ENCODE results near the gene CAP2. TPM values are rescaled to one million over a fixed set of nuclear protein-coding genes. Genes with fewer than 3 reads are reported as not detected.

Gene CAP2
- total RNA-seq, 1 donor from 2014 or later: 55.3 TPM

DNA sequence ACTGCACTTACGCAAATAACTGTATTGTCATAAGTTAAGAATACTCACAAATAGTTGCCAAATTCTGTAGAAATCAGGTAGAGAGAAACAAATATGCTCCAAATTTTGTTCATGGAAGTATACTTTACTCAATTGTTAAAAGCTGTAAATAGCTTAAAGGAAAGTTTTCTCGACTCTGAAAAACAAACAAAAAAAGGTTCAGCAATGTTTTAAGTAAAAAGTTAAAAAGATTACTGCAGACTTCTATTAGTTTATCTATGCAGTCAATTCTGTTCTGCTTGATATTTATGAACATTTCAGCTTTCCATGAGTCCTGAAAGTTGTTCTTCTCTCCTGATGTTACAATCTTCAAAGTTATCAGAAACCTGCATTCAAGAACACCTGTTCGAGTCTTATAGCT lies 169.2 kb downstream of the CAP2 start:
- H3K4me3 Mint-ChIP-seq (ENCODE audit: unreplicated experiment): no peak overlapping the region
- Histone ChIP-seq H2AFZ (ENCODE audit: low read depth, low read length) (no peak overlapping the region), H3K4me1 (ENCODE audit: insufficient read depth, low read length) (no peaks in the 10 kb centered on the region), H3K4me2 (ENCODE audit: low read length) (no peak overlapping the region), H3K79me2 (ENCODE audit: insufficient read depth, low read length) (no peaks in the 10 kb centered on the region), H3K27ac (ENCODE audit: low read depth, low read length) (no peak overlapping the region), H3K36me3 (ENCODE audit: insufficient read depth, low read length) (no peaks in the 10 kb centered on the region), H3K4me3 (ENCODE audit: insufficient read depth, low read depth, low read length) (no peak overlapping the region), H3K9me3 (ENCODE audit: insufficient read depth, low read depth, low read length) (peaks cover 5% of the 10 kb centered on the region), H4K20me1 (ENCODE audit: insufficient read depth, low read length) (no peaks in the 10 kb centered on the region), H3K27me3 (ENCODE audit: insufficient read depth, low read length) (no peaks in the 10 kb centered on the region), H3K9ac (ENCODE audit: low read length) (no peak overlapping the region)
- peaks cover 18% of the 10 kb centered on the region for H3K9me3 Mint-ChIP-seq (ENCODE audit: unreplicated experiment)
- TF ChIP-seq EZH2 (IDR thresholded peaks at IDR 0.05; ENCODE audit: insufficient read depth, low read length): no peak
- TF ChIP-seq, protein P1, sequence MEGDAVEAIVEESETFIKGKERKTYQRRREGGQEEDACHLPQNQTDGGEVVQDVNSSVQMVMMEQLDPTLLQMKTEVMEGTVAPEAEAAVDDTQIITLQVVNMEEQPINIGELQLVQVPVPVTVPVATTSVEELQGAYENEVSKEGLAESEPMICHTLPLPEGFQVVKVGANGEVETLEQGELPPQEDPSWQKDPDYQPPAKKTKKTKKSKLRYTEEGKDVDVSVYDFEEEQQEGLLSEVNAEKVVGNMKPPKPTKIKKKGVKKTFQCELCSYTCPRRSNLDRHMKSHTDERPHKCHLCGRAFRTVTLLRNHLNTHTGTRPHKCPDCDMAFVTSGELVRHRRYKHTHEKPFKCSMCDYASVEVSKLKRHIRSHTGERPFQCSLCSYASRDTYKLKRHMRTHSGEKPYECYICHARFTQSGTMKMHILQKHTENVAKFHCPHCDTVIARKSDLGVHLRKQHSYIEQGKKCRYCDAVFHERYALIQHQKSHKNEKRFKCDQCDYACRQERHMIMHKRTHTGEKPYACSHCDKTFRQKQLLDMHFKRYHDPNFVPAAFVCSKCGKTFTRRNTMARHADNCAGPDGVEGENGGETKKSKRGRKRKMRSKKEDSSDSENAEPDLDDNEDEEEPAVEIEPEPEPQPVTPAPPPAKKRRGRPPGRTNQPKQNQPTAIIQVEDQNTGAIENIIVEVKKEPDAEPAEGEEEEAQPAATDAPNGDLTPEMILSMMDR (IDR thresholded peaks at IDR 0.05; ENCODE audit: insufficient read depth, low read depth, low read length): no peak
- no peak overlapping the region for H3K27ac Mint-ChIP-seq (ENCODE audit: unreplicated experiment)
- H3K27me3 Mint-ChIP-seq (ENCODE audit: low read depth, unreplicated experiment): no peaks in the 10 kb centered on the region
- no peak for DNase-seq (ENCODE audit: low read depth)
- no peak for FAIRE-seq
- H3K36me3 Mint-ChIP-seq (ENCODE audit: low read depth, unreplicated experiment): peaks cover 8% of the 10 kb centered on the region
- H3K4me1 Mint-ChIP-seq (ENCODE audit: low read depth, unreplicated experiment): no peaks in the 10 kb centered on the region

DNA sequence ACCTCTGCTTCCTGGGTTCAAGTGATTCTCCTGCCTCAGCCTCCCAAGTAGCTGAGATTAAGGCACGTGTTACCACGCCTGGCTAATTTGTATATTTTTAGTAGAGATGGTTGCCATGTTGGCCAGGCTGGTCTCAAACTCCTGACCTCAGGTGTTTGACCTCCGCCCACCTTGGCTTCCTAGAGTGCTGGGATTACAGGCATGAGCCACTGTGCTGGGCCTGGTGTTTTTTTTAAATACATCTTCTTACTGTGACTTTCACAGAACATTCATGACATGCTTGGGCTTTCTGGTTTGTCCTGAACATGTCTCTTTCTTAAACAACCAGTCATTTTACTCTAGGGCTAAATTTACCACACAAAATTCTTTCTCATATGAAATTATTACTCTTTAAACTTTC lies 172.0 kb downstream of the CAP2 start:
- Mint-ChIP-seq H3K36me3 (ENCODE audit: low read depth, unreplicated experiment) (peaks cover 2% of the 10 kb centered on the region), H3K9me3 (ENCODE audit: unreplicated experiment) (peaks cover 13% of the 10 kb centered on the region), H3K4me3 (ENCODE audit: unreplicated experiment) (no peak overlapping the region), H3K27me3 (ENCODE audit: low read depth, unreplicated experiment) (no peaks in the 10 kb centered on the region), H3K4me1 (ENCODE audit: low read depth, unreplicated experiment) (no peaks in the 10 kb centered on the region), H3K27ac (ENCODE audit: unreplicated experiment) (no peak overlapping the region)
- Histone ChIP-seq H3K9me3 (ENCODE audit: insufficient read depth, low read depth, low read length) (peaks cover 5% of the 10 kb centered on the region), H3K79me2 (ENCODE audit: insufficient read depth, low read length) (no peaks in the 10 kb centered on the region), H3K36me3 (ENCODE audit: insufficient read depth, low read length) (no peaks in the 10 kb centered on the region), H3K4me3 (ENCODE audit: insufficient read depth, low read depth, low read length) (no peak overlapping the region), H3K4me2 (ENCODE audit: low read length) (no peak overlapping the region), H3K27me3 (ENCODE audit: insufficient read depth, low read length) (no peaks in the 10 kb centered on the region), H3K4me1 (ENCODE audit: insufficient read depth, low read length) (no peaks in the 10 kb centered on the region), H2AFZ (ENCODE audit: low read depth, low read length) (no peak overlapping the region), H4K20me1 (ENCODE audit: insufficient read depth, low read length) (no peaks in the 10 kb centered on the region), H3K27ac (ENCODE audit: low read depth, low read length) (no peak overlapping the region), H3K9ac (ENCODE audit: low read length) (no peak overlapping the region)
- no peak for TF ChIP-seq EZH2 (IDR thresholded peaks at IDR 0.05; ENCODE audit: insufficient read depth, low read length)
- TF ChIP-seq, protein P1 (IDR thresholded peaks at IDR 0.05; ENCODE audit: insufficient read depth, low read depth, low read length): no peak
- FAIRE-seq: no peak
- DNase-seq (ENCODE audit: low read depth): no peak

DNA sequence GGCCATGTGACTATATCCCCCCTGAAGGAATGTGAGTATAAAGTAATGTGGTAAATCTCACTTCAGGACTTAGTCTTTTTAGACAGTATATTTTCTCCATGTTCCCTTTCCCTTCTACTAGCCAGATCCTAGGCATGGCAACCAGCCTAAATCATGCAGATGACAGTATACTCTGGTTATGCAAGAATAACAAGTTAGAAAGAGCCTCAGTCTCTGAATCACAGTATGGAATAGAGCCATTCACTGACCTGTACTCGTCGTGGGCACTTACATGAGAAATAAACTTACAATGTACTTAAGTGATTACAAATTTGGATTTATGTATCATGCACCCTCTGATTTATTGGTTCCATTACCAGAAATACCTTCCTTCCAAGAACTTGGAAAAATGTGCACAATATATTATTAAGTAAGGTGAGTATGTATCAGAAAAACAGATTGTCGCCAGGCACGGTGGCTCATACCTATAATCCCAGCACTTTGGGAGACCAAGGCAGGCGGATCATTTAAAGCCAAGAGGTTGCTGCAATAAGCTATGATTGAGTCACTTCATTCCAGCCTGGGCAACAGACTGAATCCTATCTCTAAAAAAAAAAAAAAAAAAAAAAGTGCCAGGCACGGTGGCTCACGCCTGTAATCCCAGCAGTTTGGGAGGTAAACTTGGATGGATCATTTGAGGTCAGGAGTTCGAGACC lies 181.6 kb downstream of the CAP2 start:
- FAIRE-seq (peak; percentile 34), DNase-seq (ENCODE audit: low read depth) (peak; percentile 87)
- Histone ChIP-seq H3K27ac (ENCODE audit: low read depth, low read length) (no peak overlapping the region), H3K9ac (ENCODE audit: low read length) (no peak overlapping the region), H3K4me2 (ENCODE audit: low read length) (no peak overlapping the region), H3K27me3 (ENCODE audit: insufficient read depth, low read length) (no peaks in the 10 kb centered on the region), H4K20me1 (ENCODE audit: insufficient read depth, low read length) (no peaks in the 10 kb centered on the region), H2AFZ (ENCODE audit: low read depth, low read length) (no peak overlapping the region), H3K4me1 (ENCODE audit: insufficient read depth, low read length) (no peaks in the 10 kb centered on the region), H3K4me3 (ENCODE audit: insufficient read depth, low read depth, low read length) (no peak overlapping the region), H3K79me2 (ENCODE audit: insufficient read depth, low read length) (no peaks in the 10 kb centered on the region), H3K9me3 (ENCODE audit: insufficient read depth, low read depth, low read length) (peaks cover 6% of the 10 kb centered on the region), H3K36me3 (ENCODE audit: insufficient read depth, low read length) (no peaks in the 10 kb centered on the region)
- H3K27ac Mint-ChIP-seq (ENCODE audit: unreplicated experiment): no peak overlapping the region
- peaks cover 2% of the 10 kb centered on the region for H3K36me3 Mint-ChIP-seq (ENCODE audit: low read depth, unreplicated experiment)
- H3K27me3 Mint-ChIP-seq (ENCODE audit: low read depth, unreplicated experiment): no peaks in the 10 kb centered on the region
- TF ChIP-seq, protein P1 (IDR thresholded peaks at IDR 0.05; ENCODE audit: insufficient read depth, low read depth, low read length): no peak
- no peak for TF ChIP-seq EZH2 (IDR thresholded peaks at IDR 0.05; ENCODE audit: insufficient read depth, low read length)
- H3K4me1 Mint-ChIP-seq (ENCODE audit: low read depth, unreplicated experiment): no peaks in the 10 kb centered on the region
- peaks cover 2% of the 10 kb centered on the region for H3K9me3 Mint-ChIP-seq (ENCODE audit: unreplicated experiment)
- no peak overlapping the region for H3K4me3 Mint-ChIP-seq (ENCODE audit: unreplicated experiment)
